ENCODE data around the gene INSL3.

GRCh38 chr19:17862711-17863519 lies 41.6 kb upstream of the INSL3 start:
- TF ChIP-seq CTCF (IDR thresholded peaks at IDR 0.05) (no peak), POLR2AphosphoS5 (IDR thresholded peaks at IDR 0.05; ENCODE audit: insufficient read depth in 1 of 2, low read depth in 1 of 2) (no peak)
